ENCODE data around the gene PPP6R2. TPM values are rescaled to one million over a fixed set of nuclear protein-coding genes. Genes with fewer than 3 reads are reported as not detected.
"Not testable (repeated sequence)": the region's sequence is repeated elsewhere in the genome, so short reads cannot be mapped to it uniquely, and the experiment has no call there.

PPP6R2 gene
- total RNA-seq, 5 donors from 2014 or later (not counting 1 experiment from before 2014, with no cell fraction given), result 71.2 to 105 (median 96.8) TPM

DNA sequence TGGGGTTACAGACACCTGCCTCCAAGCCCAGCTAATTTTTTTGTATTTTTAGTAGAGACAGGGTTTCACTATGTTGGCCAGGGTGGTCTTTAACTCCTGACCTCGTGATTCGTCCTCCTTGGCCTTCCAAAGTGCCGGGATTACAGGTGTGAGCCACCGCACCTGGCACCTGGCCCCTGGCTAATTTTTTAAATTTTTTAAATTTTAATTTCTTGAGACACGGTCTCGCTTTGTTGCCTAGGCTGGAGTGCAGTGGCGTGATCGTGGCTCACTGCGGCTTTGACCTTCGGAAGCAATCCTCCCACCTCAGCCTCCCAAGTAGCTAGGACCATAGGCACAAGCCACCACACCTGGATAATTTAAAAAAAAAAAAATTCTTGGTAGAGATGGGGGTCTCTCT is 14.6 kb downstream of the PPP6R2 start:
- Histone ChIP-seq H3K36me3 (ENCODE audit: control insufficient read depth in 2 of 2, extremely low read depth in 1 of 2, insufficient read depth in 1 of 2, low read length in 1 of 2) (peaks cover 7 to 17% of the 10 kb centered on the region in 2 donors), H3K27me3 (replicated peaks in 1 of 2; ENCODE audit: control insufficient read depth in 2 of 2, extremely low read depth in 1 of 2, insufficient read depth in 2 of 2, low read length in 1 of 2) (no peaks in the 10 kb centered on the region), H3K9me3 (no peaks in the 10 kb centered on the region), H3K4me1 (ENCODE audit: control insufficient read depth in 1 of 2, extremely low read depth in 1 of 2, insufficient read depth in 2 of 2, low read length in 2 of 2) (peaks cover 0 to 35% of the 10 kb centered on the region in 2 experiments), H3K4me3 (ENCODE audit: control insufficient read depth in 1 of 2, extremely low read depth in 1 of 2, low read length in 1 of 2) (no peak overlapping the region), H3K27ac (ENCODE audit: low read length) (no peak overlapping the region)
- Mint-ChIP-seq H3K4me1 (peaks cover 34 to 55% (median 46%) of the 10 kb centered on the region in 3 donors), H3K36me3 (peaks cover 27% of the 10 kb centered on the region), H3K27me3 (no peaks in the 10 kb centered on the region), H3K9me3 (no peaks in the 10 kb centered on the region), H3K4me3 (no peak overlapping the region), H3K27ac (no peak overlapping the region)
- DNase-seq (no peak), ATAC-seq (replicated peaks in 1 of 4) (no peak)
- ChIA-PET CTCF (no interaction called here), POLR2A (no interaction called here)
- 100% methylated on average over 3 of the region's 10 CpGs for WGBS (ENCODE audit: insufficient coverage)

DNA sequence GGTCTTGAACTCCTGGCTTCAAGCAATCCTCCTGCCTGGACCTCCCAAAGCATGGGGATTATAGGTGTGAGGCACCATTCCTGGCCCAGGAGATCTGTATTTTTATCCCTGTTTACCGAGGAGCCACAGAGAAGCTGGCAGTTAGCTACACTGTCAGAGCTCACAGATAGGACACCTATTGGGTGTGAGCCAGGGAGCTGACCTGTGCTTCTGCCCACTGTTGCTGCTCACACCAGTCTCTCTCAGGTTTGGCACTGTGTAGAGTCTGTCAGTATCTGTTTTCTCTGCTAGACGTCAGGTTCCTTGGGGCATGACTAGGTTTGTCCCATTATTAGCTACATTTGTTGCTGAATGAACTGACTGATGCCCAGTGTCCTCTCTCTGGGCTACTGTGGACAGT is 17.5 kb downstream of the PPP6R2 start:
- CTCF ChIA-PET, result no interaction called here
- DNase-seq (no peak), ATAC-seq (replicated peaks in 1 of 4) (no peak)
- H3K4me3 ChIP-seq (ENCODE audit: control insufficient read depth in 1 of 2, extremely low read depth in 1 of 2, low read length in 1 of 2), result no peak overlapping the region
- no peaks in the 10 kb centered on the region for H3K27me3 ChIP-seq (replicated peaks in 1 of 2; ENCODE audit: control insufficient read depth in 2 of 2, extremely low read depth in 1 of 2, insufficient read depth in 2 of 2, low read length in 1 of 2)
- POLR2A ChIA-PET, result no interaction called here
- Mint-ChIP-seq H3K4me3 (no peak overlapping the region), H3K4me1 (peaks cover 41 to 63% (median 57%) of the 10 kb centered on the region in 3 donors), H3K27me3 (no peaks in the 10 kb centered on the region), H3K36me3 (peaks cover 30% of the 10 kb centered on the region), H3K9me3 (no peaks in the 10 kb centered on the region), H3K27ac (peak overlapping the region; percentile 90 to 92)
- H3K27ac ChIP-seq (ENCODE audit: low read length), result peak overlapping the region; percentile 43
- no peaks in the 10 kb centered on the region for H3K9me3 ChIP-seq
- H3K36me3 ChIP-seq (ENCODE audit: control insufficient read depth in 2 of 2, extremely low read depth in 1 of 2, insufficient read depth in 1 of 2, low read length in 1 of 2), result peaks cover 7 to 17% of the 10 kb centered on the region in 2 donors
- H3K4me1 ChIP-seq (ENCODE audit: control insufficient read depth in 1 of 2, extremely low read depth in 1 of 2, insufficient read depth in 2 of 2, low read length in 2 of 2), result peaks cover 0 to 39% of the 10 kb centered on the region in 2 experiments
- 89% methylated on average over 2 of the region's 2 CpGs for WGBS (ENCODE audit: insufficient coverage)

DNA sequence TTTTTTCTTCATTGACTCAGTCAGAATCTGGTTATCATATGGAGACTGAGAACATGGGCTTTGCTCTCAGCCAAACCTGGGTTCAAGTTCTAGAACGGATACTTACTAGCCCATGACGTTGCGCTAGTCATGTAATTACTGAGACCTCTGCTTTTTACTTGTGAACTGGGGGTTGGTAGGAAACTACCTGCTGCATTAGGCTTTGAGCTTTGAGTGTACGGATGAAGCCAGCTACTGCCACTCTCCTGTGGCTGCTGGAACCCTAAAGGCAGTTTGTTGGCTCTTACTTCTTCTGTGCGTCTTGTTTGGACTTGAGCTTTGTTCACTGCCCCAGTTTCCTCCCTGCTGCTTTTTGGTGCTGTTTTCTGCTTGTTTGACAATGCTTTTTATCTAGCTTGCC is 18.1 kb downstream of the PPP6R2 start:
- Histone ChIP-seq H3K4me3 (ENCODE audit: control insufficient read depth in 1 of 2, extremely low read depth in 1 of 2, low read length in 1 of 2) (no peak overlapping the region), H3K9me3 (no peaks in the 10 kb centered on the region), H3K4me1 (ENCODE audit: control insufficient read depth in 1 of 2, extremely low read depth in 1 of 2, insufficient read depth in 2 of 2, low read length in 2 of 2) (peaks cover 0 to 39% of the 10 kb centered on the region in 2 experiments), H3K27ac (ENCODE audit: low read length) (peak overlapping the region; percentile 43), H3K27me3 (replicated peaks in 1 of 2; ENCODE audit: control insufficient read depth in 2 of 2, extremely low read depth in 1 of 2, insufficient read depth in 2 of 2, low read length in 1 of 2) (no peaks in the 10 kb centered on the region), H3K36me3 (ENCODE audit: control insufficient read depth in 2 of 2, extremely low read depth in 1 of 2, insufficient read depth in 1 of 2, low read length in 1 of 2) (peaks cover 7 to 17% of the 10 kb centered on the region in 2 donors)
- no peaks in the 10 kb centered on the region for H3K27me3 Mint-ChIP-seq
- peaks cover 30% of the 10 kb centered on the region for H3K36me3 Mint-ChIP-seq
- 66% methylated on average over 2 of the region's 5 CpGs for WGBS (ENCODE audit: insufficient coverage)
- peak; percentile 18 to 59 (median 38) for ATAC-seq (replicated peaks in 1 of 4)
- DNase-seq, result peak in 1 of 35 experiments; percentile 18
- H3K27ac Mint-ChIP-seq, result peak overlapping the region; percentile 90 to 92
- no peaks in the 10 kb centered on the region for H3K9me3 Mint-ChIP-seq
- ChIA-PET POLR2A (no interaction called here), CTCF (interaction anchor here in 1 of 2 donors (0.5 kb wide), 1 partner anchor 94 kb away, joined by 8 read pairs; no protein-coding TSS in a partner anchor)
- H3K4me3 Mint-ChIP-seq, result peak overlapping the region; percentile 28 to 47 (median 44)
- peaks cover 48 to 66% (median 60%) of the 10 kb centered on the region in 3 donors for H3K4me1 Mint-ChIP-seq

DNA sequence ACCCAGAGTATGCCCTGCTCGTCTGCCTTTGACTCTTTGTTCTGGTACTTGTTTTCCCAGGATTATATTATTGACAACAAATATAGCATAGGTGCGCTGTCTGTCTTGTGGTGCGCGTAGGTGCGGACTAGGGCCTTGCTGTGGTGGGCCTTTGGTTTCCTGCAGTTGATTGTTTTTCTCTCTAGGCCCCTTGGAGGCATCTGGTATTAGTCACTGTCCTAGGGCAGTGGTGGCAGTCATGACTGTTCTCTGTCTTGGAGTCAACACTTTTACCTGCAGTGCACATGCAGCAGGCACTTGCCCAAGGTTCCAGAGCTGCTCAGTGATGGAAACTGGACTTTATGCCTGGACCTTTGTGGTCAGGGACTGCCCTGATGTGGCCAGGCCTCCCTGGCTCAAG is 18.6 kb downstream of the PPP6R2 start:
- Mint-ChIP-seq H3K27me3 (no peaks in the 10 kb centered on the region), H3K27ac (peak overlapping the region; percentile 90 to 92), H3K36me3 (peaks cover 30% of the 10 kb centered on the region), H3K9me3 (no peaks in the 10 kb centered on the region), H3K4me3 (peak overlapping the region; percentile 14 to 47 (median 28)), H3K4me1 (peaks cover 52 to 66% (median 63%) of the 10 kb centered on the region in 3 donors)
- Histone ChIP-seq H3K36me3 (ENCODE audit: control insufficient read depth in 2 of 2, extremely low read depth in 1 of 2, insufficient read depth in 1 of 2, low read length in 1 of 2) (peaks cover 7 to 17% of the 10 kb centered on the region in 2 donors), H3K27ac (ENCODE audit: low read length) (peak overlapping the region; percentile 43), H3K4me3 (ENCODE audit: control insufficient read depth in 1 of 2, extremely low read depth in 1 of 2, low read length in 1 of 2) (no peak overlapping the region), H3K4me1 (ENCODE audit: control insufficient read depth in 1 of 2, extremely low read depth in 1 of 2, insufficient read depth in 2 of 2, low read length in 2 of 2) (peaks cover 0 to 39% of the 10 kb centered on the region in 2 experiments), H3K9me3 (no peaks in the 10 kb centered on the region), H3K27me3 (replicated peaks in 1 of 2; ENCODE audit: control insufficient read depth in 2 of 2, extremely low read depth in 1 of 2, insufficient read depth in 2 of 2, low read length in 1 of 2) (no peaks in the 10 kb centered on the region)
- WGBS (ENCODE audit: insufficient coverage), result no CpG with 5 or more reads among the region's 5 CpGs
- ATAC-seq (replicated peaks in 1 of 4), result peak; percentile 24 to 83 (median 78)
- ChIA-PET POLR2A (no interaction called here), CTCF (interaction anchor here in 1 of 2 donors (0.5 kb wide), 1 partner anchor 94 kb away, joined by 8 read pairs; no protein-coding TSS in a partner anchor)
- DNase-seq, result peak in 3 of 35 experiments; percentile 10 to 26 (median 10)

DNA sequence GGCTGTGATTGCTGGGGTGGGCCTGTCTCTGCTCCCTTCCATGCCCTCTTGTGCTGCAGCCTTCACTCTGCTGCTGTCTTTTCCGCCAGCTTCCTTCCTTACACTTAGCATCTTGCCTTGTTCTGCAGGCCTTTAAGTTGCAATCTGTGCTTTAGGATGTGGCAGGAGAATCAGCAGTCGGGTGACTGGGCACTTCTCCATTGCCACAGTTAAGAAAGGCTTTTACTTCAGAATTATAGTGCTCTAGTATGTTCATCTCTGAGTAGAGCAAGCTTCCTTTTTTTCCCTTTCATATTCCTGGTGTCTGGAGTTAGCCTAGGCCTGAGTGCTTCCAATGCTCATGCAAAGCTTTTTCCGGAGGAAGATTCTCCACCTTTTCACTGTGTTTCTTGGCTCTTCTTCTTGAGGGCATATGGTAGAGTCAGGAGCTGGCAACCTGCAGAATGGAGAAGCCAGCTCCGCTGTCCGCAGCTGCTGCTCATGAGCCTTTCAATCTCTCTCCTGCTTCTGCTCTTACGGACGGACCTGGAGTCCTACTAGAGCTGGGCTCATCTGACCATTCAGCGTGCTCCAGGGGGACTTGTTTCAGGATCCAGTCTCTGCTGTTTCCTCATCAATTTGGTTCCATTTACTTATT is 20.2 kb downstream of the PPP6R2 start:
- Mint-ChIP-seq H3K4me1 (peaks cover 58 to 64% (median 62%) of the 10 kb centered on the region in 3 donors), H3K27me3 (no peaks in the 10 kb centered on the region), H3K9me3 (no peaks in the 10 kb centered on the region), H3K27ac (peak overlapping the region in 1 of 2 donors; percentile 44), H3K36me3 (peaks cover 35% of the 10 kb centered on the region), H3K4me3 (no peak overlapping the region)
- Histone ChIP-seq H3K36me3 (ENCODE audit: control insufficient read depth in 2 of 2, extremely low read depth in 1 of 2, insufficient read depth in 1 of 2, low read length in 1 of 2) (peaks cover 16% of the 10 kb centered on the region in 2 donors), H3K4me3 (ENCODE audit: control insufficient read depth in 1 of 2, extremely low read depth in 1 of 2, low read length in 1 of 2) (no peak overlapping the region), H3K4me1 (ENCODE audit: control insufficient read depth in 1 of 2, extremely low read depth in 1 of 2, insufficient read depth in 2 of 2, low read length in 2 of 2) (peaks cover 0 to 39% of the 10 kb centered on the region in 2 experiments), H3K9me3 (no peaks in the 10 kb centered on the region), H3K27me3 (replicated peaks in 1 of 2; ENCODE audit: control insufficient read depth in 2 of 2, extremely low read depth in 1 of 2, insufficient read depth in 2 of 2, low read length in 1 of 2) (no peaks in the 10 kb centered on the region), H3K27ac (ENCODE audit: low read length) (no peak overlapping the region)
- CTCF ChIA-PET, result interaction anchor here in 1 of 2 donors (0.6 kb wide), 1 partner anchor 145 kb away, joined by 3 read pairs; the partner anchor contains the start of gene NCAPH2
- POLR2A ChIA-PET, result no interaction called here
- DNase-seq, result no peak
- WGBS (ENCODE audit: insufficient coverage), result 87% methylated on average over 4 of the region's 8 CpGs
- ATAC-seq (replicated peaks in 1 of 4), result no peak

DNA sequence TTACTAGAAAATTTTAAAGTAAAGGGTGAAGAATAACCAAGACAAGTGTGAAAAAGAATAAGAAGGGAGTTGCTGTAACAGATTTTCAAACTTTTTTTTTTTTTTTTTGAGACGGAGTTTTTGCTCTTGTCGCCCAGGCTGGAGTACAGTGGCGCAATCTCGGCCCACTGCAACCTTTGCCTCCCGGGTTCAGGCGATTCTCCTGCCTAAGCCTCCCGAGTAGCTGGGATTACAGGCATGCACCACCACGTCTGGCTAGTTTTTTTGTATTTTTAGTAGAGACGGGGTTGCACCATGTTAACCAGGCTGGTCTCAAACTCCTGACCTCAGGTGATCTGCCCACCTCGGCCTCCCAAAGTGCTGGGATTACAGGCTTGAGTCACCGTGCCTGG is 20.7 kb downstream of the PPP6R2 start:
- H3K4me3 ChIP-seq (ENCODE audit: control insufficient read depth in 1 of 2, extremely low read depth in 1 of 2, low read length in 1 of 2); H3K27me3 Mint-ChIP-seq; H3K27ac ChIP-seq (ENCODE audit: low read length); POLR2A ChIA-PET; DNase-seq; H3K9me3 Mint-ChIP-seq; H3K4me3 Mint-ChIP-seq; CTCF ChIA-PET; H3K27me3 ChIP-seq (replicated peaks in 1 of 2; ENCODE audit: control insufficient read depth in 2 of 2, extremely low read depth in 1 of 2, insufficient read depth in 2 of 2, low read length in 1 of 2); H3K9me3 ChIP-seq; ATAC-seq (replicated peaks in 1 of 4): not testable (repeated sequence)
- H3K4me1 Mint-ChIP-seq, result peaks cover 58 to 60% (median 59%) of the 10 kb centered on the region in 3 donors
- H3K36me3 Mint-ChIP-seq, result peaks cover 32% of the 10 kb centered on the region
- peak overlapping the region in 1 of 2 donors; percentile 44 for H3K27ac Mint-ChIP-seq
- H3K36me3 ChIP-seq (ENCODE audit: control insufficient read depth in 2 of 2, extremely low read depth in 1 of 2, insufficient read depth in 1 of 2, low read length in 1 of 2), result peaks cover 16 to 19% of the 10 kb centered on the region in 2 donors
- peaks cover 0 to 39% of the 10 kb centered on the region in 2 experiments for H3K4me1 ChIP-seq (ENCODE audit: control insufficient read depth in 1 of 2, extremely low read depth in 1 of 2, insufficient read depth in 2 of 2, low read length in 2 of 2)
- WGBS (ENCODE audit: insufficient coverage), result 96% methylated on average over 8 of the region's 11 CpGs

Measured in T-cell (primary cell).